ENCODE data around the gene FNDC1.

Gene FNDC1

DNA sequence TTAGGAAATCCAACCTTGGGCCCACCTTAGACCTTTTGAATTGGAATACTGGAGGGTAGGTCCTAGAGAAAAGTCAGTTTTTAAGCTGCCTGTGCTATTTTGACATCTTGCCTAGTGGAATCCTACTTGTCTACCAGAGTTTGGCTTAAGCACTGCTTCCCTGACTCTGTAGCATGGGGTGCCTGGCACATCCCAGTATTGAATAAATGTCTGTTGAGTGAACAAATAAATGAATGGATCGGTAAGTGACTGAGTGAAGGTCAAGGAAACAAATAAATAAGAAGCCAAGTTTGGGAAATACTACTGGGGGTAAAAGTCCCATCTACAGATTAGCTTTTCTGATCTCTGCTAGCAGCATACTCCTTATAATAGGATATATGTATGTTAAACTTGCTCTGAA is 140.5 kb downstream of the FNDC1 start:
- no peak for DNase-seq

DNA sequence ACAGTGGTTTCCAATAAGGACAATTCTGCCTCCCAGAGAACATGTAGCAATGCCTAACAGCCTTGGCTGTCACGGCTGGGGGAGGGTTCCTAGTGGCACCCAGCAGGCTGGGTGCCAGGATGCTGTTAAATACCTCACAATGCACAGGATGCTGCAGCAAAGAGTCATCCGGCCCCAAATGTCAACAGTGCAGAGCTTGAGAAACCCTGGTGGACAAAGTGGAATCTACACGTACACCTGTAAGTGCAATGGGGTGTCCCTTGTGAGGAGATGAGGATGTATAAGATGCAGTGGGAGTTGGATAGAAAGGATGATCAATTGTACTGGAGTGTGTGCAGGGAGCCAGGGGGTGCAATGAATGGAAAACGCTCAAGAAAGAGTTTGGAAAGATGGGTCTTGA is 142.4 kb downstream of the FNDC1 start:
- no peak for DNase-seq

DNA sequence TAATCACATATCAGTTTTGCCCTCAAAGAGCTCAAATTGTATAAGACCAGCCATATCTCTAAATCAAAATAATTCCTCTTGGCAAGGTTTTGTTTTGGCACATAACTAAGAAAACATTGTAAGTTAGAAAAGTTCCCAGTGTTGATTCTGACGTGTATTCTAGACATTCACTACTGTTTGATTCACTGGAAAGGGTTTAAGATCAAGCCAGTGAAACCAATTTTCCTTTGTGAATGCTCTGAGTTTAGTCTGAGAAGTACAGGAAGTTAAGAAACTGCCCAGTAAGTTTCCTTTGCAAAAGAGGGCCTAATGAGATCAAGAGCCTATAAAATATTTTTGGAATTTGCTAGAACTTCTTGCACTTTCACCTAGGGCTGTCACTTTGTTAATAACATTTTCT is 143.0 kb downstream of the FNDC1 start:
- DNase-seq = no peak

DNA sequence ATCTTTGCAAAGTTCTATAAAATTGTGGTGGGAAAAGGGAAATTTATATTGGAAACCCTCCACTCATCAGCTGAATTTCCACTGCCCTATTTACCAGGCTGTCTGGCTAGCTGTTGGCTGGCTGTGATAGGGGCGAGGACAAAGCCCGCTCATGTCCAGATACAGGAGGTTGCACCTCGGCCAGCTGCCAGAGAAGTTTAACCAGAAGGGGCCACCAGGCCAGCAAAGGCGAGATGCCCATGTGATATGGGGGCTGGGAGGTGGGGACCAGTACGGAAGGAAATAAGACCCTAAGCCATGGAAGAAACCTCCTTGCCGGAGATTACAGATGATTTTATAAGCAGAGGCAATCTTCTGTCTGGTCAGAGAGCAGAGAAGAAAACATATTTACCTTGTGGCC is 143.8 kb downstream of the FNDC1 start:
- DNase-seq = no peak

DNA sequence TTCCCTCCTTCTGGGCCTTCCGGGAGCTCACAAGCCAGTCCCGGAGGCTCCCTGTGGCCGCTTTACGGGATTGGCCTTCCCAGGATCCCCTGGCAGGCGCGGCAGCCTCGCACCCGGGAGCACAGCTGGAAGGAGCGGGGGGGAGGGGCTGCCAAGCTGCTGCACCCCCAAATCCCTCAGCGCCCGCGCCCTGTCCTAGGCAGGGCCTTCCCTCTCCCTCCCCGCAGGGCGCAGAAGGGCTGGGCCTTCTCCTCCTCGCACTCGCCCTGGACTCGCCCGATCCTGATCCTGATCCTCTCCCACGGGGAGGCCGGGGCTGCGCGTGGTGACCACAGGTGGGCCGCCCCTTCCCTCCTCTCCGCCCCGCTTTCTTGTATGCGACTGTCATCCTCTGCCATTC is 146.4 kb downstream of the FNDC1 start:
- DNase-seq = no peak

DNA sequence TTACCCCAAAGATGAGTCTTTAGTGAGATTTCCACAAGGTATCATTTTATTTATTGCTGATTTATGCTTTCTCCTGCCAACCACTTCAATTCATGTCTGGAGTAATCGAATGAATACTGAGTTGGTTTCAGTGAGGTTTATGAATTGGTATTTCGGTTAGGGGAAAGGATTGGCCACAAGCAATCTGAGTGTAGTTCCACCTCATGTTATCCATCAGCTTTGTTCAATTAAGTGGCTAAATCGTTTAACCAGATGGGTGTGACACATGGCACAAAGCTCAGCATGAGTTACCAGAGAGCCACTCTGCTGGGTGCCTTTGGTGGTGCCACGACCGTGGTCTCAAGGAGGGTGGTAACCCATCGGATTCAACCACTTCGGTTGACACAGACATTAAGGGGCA is 148.2 kb downstream of the FNDC1 start:
- DNase-seq = no peak

DNA sequence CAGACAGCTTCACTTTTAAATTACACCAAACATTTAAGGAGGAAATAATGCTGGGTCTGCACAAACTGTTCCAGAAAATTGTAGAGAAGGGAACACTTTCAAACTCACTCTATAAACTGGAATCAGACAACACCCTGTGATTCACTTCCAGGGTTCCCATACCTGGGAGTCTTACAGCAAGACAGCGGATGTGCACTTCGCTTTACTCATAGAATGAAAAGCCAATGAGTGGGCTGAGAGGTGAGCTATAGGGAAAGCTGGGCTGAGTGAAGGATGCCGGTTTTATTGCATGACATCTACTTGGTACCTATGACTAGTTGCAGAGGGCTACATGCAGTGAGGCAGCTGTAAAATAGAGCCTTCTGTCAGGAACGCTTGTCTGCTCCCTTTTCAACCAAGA is 152.1 kb downstream of the FNDC1 start:
- no peak for DNase-seq

Data from C1 segment of cervical spinal cord (tissue), 14 donors.